CD14-positive monocyte (primary cell): Measurements from ENCODE around the gene TNFRSF18. TPM values are rescaled to one million over a fixed set of nuclear protein-coding genes. Genes with fewer than 3 reads are reported as not detected.
"Not testable (repeated sequence)": the region's sequence is repeated elsewhere in the genome, so short reads cannot be mapped to it uniquely, and the experiment has no call there.

Experiments
- DNase-seq, 3 donors: peaks; one replicate each; pipeline ENCODE4 v3.0.0-alpha.2; 2011 to 2022
- H2AFZ ChIP-seq: 2 replicates; pipeline ENCODE4 v1.6.0; 2012; ENCODE audit warnings: mild to moderate bottlenecking, low read depth, low read length, inconsistent platforms; ENCODE audit not compliant: insufficient read depth, poor library complexity, severe bottlenecking
- H3K27ac ChIP-seq, 2 donors: 1 replicate in 1 of 2; 2 replicates in 1 of 2; pipeline ENCODE4 v1.5.1; 2012 to 2013; ENCODE audit warnings: low read length in 2 of 2, control low read depth in 1 of 2, inconsistent platforms in 1 of 2, low read depth in 1 of 2, mild to moderate bottlenecking in 1 of 2
- H3K27me3 ChIP-seq, 2 donors: one replicate each; pipeline versions ENCODE4 v1.6.0 to v1.6.1; 2011 to 2013; ENCODE audit warnings: low read length in 2 of 2; ENCODE audit not compliant: control insufficient read depth in 2 of 2, insufficient read depth in 2 of 2
- H3K36me3 ChIP-seq, 2 donors: replicated peaks in 1 of 2; 1 replicate in 1 of 2; 2 replicates in 1 of 2; pipeline versions ENCODE4 v1.5.1 to v1.6.1; 2012 to 2013; ENCODE audit warnings: low read length in 2 of 2, control low read depth in 1 of 2, inconsistent platforms in 1 of 2, mild to moderate bottlenecking in 1 of 2; ENCODE audit not compliant: insufficient read depth in 2 of 2, control insufficient read depth in 1 of 2
- H3K4me1 ChIP-seq, 2 donors: 1 replicate in 1 of 2; 2 replicates in 1 of 2; pipeline versions ENCODE4 v1.5.1 to v1.6.1; 2012 to 2013; ENCODE audit warnings: low read length in 2 of 2, control low read depth in 1 of 2, inconsistent platforms in 1 of 2, mild to moderate bottlenecking in 1 of 2, moderate library complexity in 1 of 2; ENCODE audit not compliant: insufficient read depth in 2 of 2, control insufficient read depth in 1 of 2
- H3K4me2 ChIP-seq: replicated peaks from 2 replicates; pipeline ENCODE3; 2012; ENCODE audit warnings: low read length, moderate library complexity, mild to moderate bottlenecking; ENCODE audit not compliant: poor library complexity, severe bottlenecking; ENCODE audit errors: extremely low read depth
- H3K4me3 ChIP-seq, 3 experiments: fragments of 200-600 bp in 1 of 3; sonication (generic) in 1 of 3; replicated peaks in 1 of 3; 1 replicate in 2 of 3; 2 replicates in 1 of 3; pipeline ENCODE4 v1.5.1; 2011 to 2013; ENCODE audit warnings: low read length in 3 of 3, mild to moderate bottlenecking in 3 of 3, control low read depth in 2 of 3, low read depth in 2 of 3, inconsistent platforms in 1 of 3, moderate library complexity in 1 of 3
- H3K79me2 ChIP-seq: 2 replicates; pipeline ENCODE4 v1.6.0; 2012; ENCODE audit warnings: mild to moderate bottlenecking, control low read depth, inconsistent platforms, low read length, moderate library complexity; ENCODE audit not compliant: insufficient read depth
- H3K9ac ChIP-seq: 2 replicates; pipeline ENCODE4 v1.6.0; 2017; ENCODE audit warnings: low read length, mild to moderate bottlenecking; ENCODE audit not compliant: insufficient read depth, poor library complexity, severe bottlenecking
- H3K9me3 ChIP-seq, 2 donors: replicated peaks in 1 of 2; 1 replicate in 1 of 2; 2 replicates in 1 of 2; pipeline versions ENCODE4 v1.5.1 to v1.6.1; 2012 to 2013; ENCODE audit warnings: low read length in 2 of 2, control low read depth in 1 of 2; ENCODE audit not compliant: control insufficient read depth in 1 of 2, insufficient read depth in 1 of 2
- H4K20me1 ChIP-seq: 2 replicates; pipeline ENCODE4 v1.6.0; 2012; ENCODE audit warnings: mild to moderate bottlenecking, low read length, control low read depth, moderate library complexity; ENCODE audit not compliant: insufficient read depth
- H3K27ac Mint-ChIP-seq, 7 donors: one replicate each; pipeline ENCODE4 v1.8.0; 2020; ENCODE audit warnings: mild to moderate bottlenecking in 7 of 7, mixed read lengths in 7 of 7, moderate library complexity in 6 of 7, inconsistent platforms in 2 of 7
- H3K27me3 Mint-ChIP-seq, 3 donors: one replicate each; pipeline ENCODE4 v1.8.0; 2021 to 2022; ENCODE audit warnings: low read depth in 3 of 3, mild to moderate bottlenecking in 3 of 3, mixed read lengths in 3 of 3, moderate library complexity in 3 of 3, inconsistent platforms in 1 of 3
- H3K36me3 Mint-ChIP-seq, 2 donors: one replicate each; pipeline ENCODE4 v1.8.0; 2020; ENCODE audit warnings: mixed read lengths in 2 of 2, inconsistent platforms in 1 of 2, mild to moderate bottlenecking in 1 of 2
- H3K4me1 Mint-ChIP-seq: one replicate; pipeline ENCODE4 v1.8.0; 2020; ENCODE audit warnings: mild to moderate bottlenecking, mixed read lengths
- H3K4me3 Mint-ChIP-seq, 2 donors: one replicate each; pipeline ENCODE4 v1.8.0; 2020; ENCODE audit warnings: mild to moderate bottlenecking in 2 of 2, mixed read lengths in 2 of 2, moderate library complexity in 1 of 2
- H3K9me3 Mint-ChIP-seq, 7 donors: one replicate each; pipeline ENCODE4 v1.8.0; 2020 to 2022; ENCODE audit warnings: mixed read lengths in 7 of 7, mild to moderate bottlenecking in 6 of 7, moderate library complexity in 6 of 7, inconsistent platforms in 2 of 7
- WGBS: methylation state at CpG from one replicate; pipeline ENCODE4 v1.1.5; 2013; ENCODE audit warnings: missing lambda C conversion rate; ENCODE audit not compliant: insufficient coverage; 5-methylcytosine and 5-hydroxymethylcytosine counted together
- intact Hi-C, 2 donors: fragments of 100-400 bp; cut with micrococcal nuclease; formaldehyde crosslinking; loops; one replicate each; pipeline versions ENCODE4 v1.15.0 to v1.15.1; 2023
- polyA plus RNA-seq, 3 donors: library from polyadenylated mRNA; depleted of rRNA in 1 of 3; unstranded in 2 of 3; stranded (reverse) in 1 of 3; fragments of 300-500 nt in 2 of 3; fragments of >200 nt in 1 of 3; fragmentation: Illumina TruSeq in 2 of 3; gene quantifications; 1 replicate in 2 of 3; 2 replicates in 1 of 3; pipeline ENCODE4 v1.2.3, GENCODE V29; 2012 to 2021
- TF ChIP-seq, protein P1 (sequence below): fragments of 200-600 bp; IDR thresholded peaks from one replicate; pipeline ENCODE4 v1.8.0; 2022; ENCODE audit warnings: antibody characterized with exemption, mild to moderate bottlenecking

The TNFRSF18 gene
- polyA plus RNA-seq, 3 donors, result not detected

- no peaks in the 10 kb centered on the region for H3K36me3 Mint-ChIP-seq
- no peak overlapping the region for H3K4me3 Mint-ChIP-seq
- H3K27me3 ChIP-seq, result peaks cover 0 to 9% of the 10 kb centered on the region in 2 donors
- H3K9me3 ChIP-seq, result peaks cover 0 to 10% of the 10 kb centered on the region in 2 donors
- no peak overlapping the region for H3K4me2 ChIP-seq
- TF ChIP-seq, protein P1, sequence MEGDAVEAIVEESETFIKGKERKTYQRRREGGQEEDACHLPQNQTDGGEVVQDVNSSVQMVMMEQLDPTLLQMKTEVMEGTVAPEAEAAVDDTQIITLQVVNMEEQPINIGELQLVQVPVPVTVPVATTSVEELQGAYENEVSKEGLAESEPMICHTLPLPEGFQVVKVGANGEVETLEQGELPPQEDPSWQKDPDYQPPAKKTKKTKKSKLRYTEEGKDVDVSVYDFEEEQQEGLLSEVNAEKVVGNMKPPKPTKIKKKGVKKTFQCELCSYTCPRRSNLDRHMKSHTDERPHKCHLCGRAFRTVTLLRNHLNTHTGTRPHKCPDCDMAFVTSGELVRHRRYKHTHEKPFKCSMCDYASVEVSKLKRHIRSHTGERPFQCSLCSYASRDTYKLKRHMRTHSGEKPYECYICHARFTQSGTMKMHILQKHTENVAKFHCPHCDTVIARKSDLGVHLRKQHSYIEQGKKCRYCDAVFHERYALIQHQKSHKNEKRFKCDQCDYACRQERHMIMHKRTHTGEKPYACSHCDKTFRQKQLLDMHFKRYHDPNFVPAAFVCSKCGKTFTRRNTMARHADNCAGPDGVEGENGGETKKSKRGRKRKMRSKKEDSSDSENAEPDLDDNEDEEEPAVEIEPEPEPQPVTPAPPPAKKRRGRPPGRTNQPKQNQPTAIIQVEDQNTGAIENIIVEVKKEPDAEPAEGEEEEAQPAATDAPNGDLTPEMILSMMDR, result no peak
- no peak overlapping the region for H3K27ac ChIP-seq
- H3K9ac ChIP-seq, result no peak overlapping the region
- H3K36me3 ChIP-seq, result no peaks in the 10 kb centered on the region
- no peak overlapping the region for H3K4me3 ChIP-seq
- H3K27me3 Mint-ChIP-seq, result peaks cover 14 to 32% (median 20%) of the 10 kb centered on the region in 3 donors
- H3K4me1 Mint-ChIP-seq, result no peaks in the 10 kb centered on the region
- H4K20me1 ChIP-seq, result no peaks in the 10 kb centered on the region
- intact Hi-C loops, result no loop called here
- no peak overlapping the region for H2AFZ ChIP-seq
- peaks cover 12 to 26% (median 22%) of the 10 kb centered on the region in 7 donors for H3K9me3 Mint-ChIP-seq
- 100% methylated on average over 3 of the region's 8 CpGs for WGBS
- no peak overlapping the region for H3K27ac Mint-ChIP-seq
- no peaks in the 10 kb centered on the region for H3K79me2 ChIP-seq
- no peak for DNase-seq
- H3K4me1 ChIP-seq, result no peaks in the 10 kb centered on the region
These were observed 9.2 kb downstream of the TNFRSF18 start for GRCh38 chr1:1197188-1197500.

- Mint-ChIP-seq H3K9me3 (peaks cover 16 to 30% (median 27%) of the 10 kb centered on the region in 7 donors), H3K27ac (no peak overlapping the region), H3K36me3 (no peaks in the 10 kb centered on the region), H3K4me3 (no peak overlapping the region), H3K27me3 (peaks cover 14 to 32% (median 20%) of the 10 kb centered on the region in 3 donors), H3K4me1 (no peaks in the 10 kb centered on the region)
- Histone ChIP-seq H3K4me2 (no peak overlapping the region), H4K20me1 (no peaks in the 10 kb centered on the region), H2AFZ (no peak overlapping the region), H3K4me1 (no peaks in the 10 kb centered on the region), H3K4me3 (no peak overlapping the region), H3K36me3 (no peaks in the 10 kb centered on the region), H3K9ac (no peak overlapping the region), H3K79me2 (no peaks in the 10 kb centered on the region), H3K9me3 (peaks cover 0 to 14% of the 10 kb centered on the region in 2 donors), H3K27ac (no peak overlapping the region), H3K27me3 (peaks cover 0 to 9% of the 10 kb centered on the region in 2 donors)
- no peak for DNase-seq
- WGBS, result 93% methylated on average over 11 of the region's 13 CpGs
- intact Hi-C loops, result no loop called here
- TF ChIP-seq, protein P1, result no peak
These were observed 9.8 kb downstream of the TNFRSF18 start for GRCh38 chr1:1196431-1197187.

- H2AFZ ChIP-seq, intact Hi-C loops, H3K79me2 ChIP-seq, H3K4me3 Mint-ChIP-seq, H3K27ac ChIP-seq, H3K4me1 Mint-ChIP-seq, H3K27me3 ChIP-seq, H3K4me3 ChIP-seq, H3K27ac Mint-ChIP-seq, H3K36me3 Mint-ChIP-seq, H3K9ac ChIP-seq, H4K20me1 ChIP-seq, H3K4me2 ChIP-seq, H3K36me3 ChIP-seq, H3K4me1 ChIP-seq, DNase-seq: not testable (repeated sequence)
- peaks cover 0 to 17% of the 10 kb centered on the region in 2 donors for H3K9me3 ChIP-seq
- 85% methylated on average over 4 of the region's 6 CpGs for WGBS
- peaks cover 14 to 28% (median 19%) of the 10 kb centered on the region in 3 donors for H3K27me3 Mint-ChIP-seq
- H3K9me3 Mint-ChIP-seq, result peaks cover 16 to 31% (median 28%) of the 10 kb centered on the region in 7 donors
These were observed 10.7 kb downstream of the TNFRSF18 start for GRCh38 chr1:1195726-1196125.
